ENCODE results near the gene INPP5D. TPM values are rescaled to one million over a fixed set of nuclear protein-coding genes. Genes with fewer than 3 reads are reported as not detected.
"Not testable (repeated sequence)": the region's sequence is repeated elsewhere in the genome, so short reads cannot be mapped to it uniquely, and the experiment has no call there.

The INPP5D gene
- polyA plus RNA-seq, 2 of the 4 experiments (the other 2 are of a cell fraction) = 0.26 to 0.53 TPM

DNA sequence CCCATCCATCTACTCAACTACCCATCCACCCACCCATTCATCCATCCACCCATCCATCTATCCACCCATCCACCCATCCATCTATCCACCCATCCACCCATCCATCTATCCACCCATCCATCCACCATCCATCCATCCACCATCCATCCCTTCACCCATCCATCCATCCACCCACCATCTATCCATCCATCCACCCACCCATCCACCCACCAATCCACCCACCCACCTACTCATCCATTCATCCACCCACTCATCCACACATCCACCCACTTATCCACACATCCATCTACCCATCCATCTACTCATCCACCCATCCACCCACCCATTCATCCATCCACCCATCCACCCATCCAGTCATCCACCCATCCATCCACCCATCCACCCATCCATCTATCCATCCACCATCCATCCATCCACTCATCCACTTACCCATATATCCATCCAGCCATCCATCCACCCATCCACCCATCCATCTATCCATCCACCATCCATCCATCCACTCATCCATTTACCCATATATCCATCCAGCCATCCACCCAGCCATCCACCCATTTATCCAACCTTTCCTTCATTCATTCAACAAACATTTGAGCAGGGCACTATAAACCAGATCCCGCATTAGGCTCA lies 45.0 kb upstream of the INPP5D start:
- no peak for TF ChIP-seq CBX8 (IDR thresholded peaks at IDR 0.05)
- no peak for TF ChIP-seq HDAC2 (IDR thresholded peaks at IDR 0.05)
- no peak for TF ChIP-seq CEBPB (IDR thresholded peaks at IDR 0.05)
- no peak for TF ChIP-seq HEYL (CRISPR knock-in tag; IDR thresholded peaks at IDR 0.05)
- TF ChIP-seq MYC (IDR thresholded peaks at IDR 0.05; ENCODE audit: borderline replicate concordance, low read length) = no peak
- TF ChIP-seq, protein P1, sequence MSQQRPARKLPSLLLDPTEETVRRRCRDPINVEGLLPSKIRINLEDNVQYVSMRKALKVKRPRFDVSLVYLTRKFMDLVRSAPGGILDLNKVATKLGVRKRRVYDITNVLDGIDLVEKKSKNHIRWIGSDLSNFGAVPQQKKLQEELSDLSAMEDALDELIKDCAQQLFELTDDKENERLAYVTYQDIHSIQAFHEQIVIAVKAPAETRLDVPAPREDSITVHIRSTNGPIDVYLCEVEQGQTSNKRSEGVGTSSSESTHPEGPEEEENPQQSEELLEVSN (IDR thresholded peaks at IDR 0.05; ENCODE audit: borderline replicate concordance, low read depth) = no peak
- no peak for TF ChIP-seq CBX2 (IDR thresholded peaks at IDR 0.05; ENCODE audit: borderline replicate concordance, low read depth)
- TF ChIP-seq HOXB13 (CRISPR knock-in tag; IDR thresholded peaks at IDR 0.05; ENCODE audit: low read depth) = no peak
- no peak for TF ChIP-seq FOSB (CRISPR knock-in tag; IDR thresholded peaks at IDR 0.05)
- no peak for TF ChIP-seq ZNF302 (CRISPR knock-in tag; IDR thresholded peaks at IDR 0.05)
- ChIA-PET CTCF (no interaction called here), POLR2A (no interaction called here)
- no peak overlapping the region for H3K27ac ChIP-seq
- ATAC-seq (no peak), FAIRE-seq (no peak), DNase-seq (ENCODE audit: low read depth in 1 of 2, low spot score in 1 of 2) (no peak)
- peaks cover 23% of the 10 kb centered on the region for H3K4me1 ChIP-seq
- H3K4me2 ChIP-seq = no peak overlapping the region
- WGBS (ENCODE audit: missing lambda C conversion rate) = 87% methylated on average over 1 of the region's 1 CpG
- H3K9me3 ChIP-seq = peaks cover 3% of the 10 kb centered on the region; the same call in 1 of the 3 replicates
- no peak overlapping the region for H3K4me3 ChIP-seq

- Histone ChIP-seq H3K4me2 (no peak overlapping the region), H3K9me3 (peaks cover 3% of the 10 kb centered on the region; the same call in 1 of the 3 replicates), H3K4me3 (no peak overlapping the region), H3K27ac (no peak overlapping the region), H3K4me1 (peaks cover 7% of the 10 kb centered on the region)
- DNase-seq (ENCODE audit: low read depth in 1 of 2, low spot score in 1 of 2) (no peak), FAIRE-seq (no peak), ATAC-seq (no peak)
- TF ChIP-seq KDM1A (IDR thresholded peaks at IDR 0.05; ENCODE audit: low read depth) = no peak
- no peak for TF ChIP-seq JUN (IDR thresholded peaks at IDR 0.05)
- TF ChIP-seq EHMT2 (IDR thresholded peaks at IDR 0.05; ENCODE audit: low read depth) = no peak
- no peak for TF ChIP-seq ZFP36 (IDR thresholded peaks at IDR 0.05; ENCODE audit: borderline replicate concordance, partially characterized antibody)
- no peak for TF ChIP-seq ZC3H11A (IDR thresholded peaks at IDR 0.05)
- TF ChIP-seq MAZ (IDR thresholded peaks at IDR 0.05; ENCODE audit: borderline replicate concordance, low read depth, low read length) = no peak
- TF ChIP-seq, protein P2, sequence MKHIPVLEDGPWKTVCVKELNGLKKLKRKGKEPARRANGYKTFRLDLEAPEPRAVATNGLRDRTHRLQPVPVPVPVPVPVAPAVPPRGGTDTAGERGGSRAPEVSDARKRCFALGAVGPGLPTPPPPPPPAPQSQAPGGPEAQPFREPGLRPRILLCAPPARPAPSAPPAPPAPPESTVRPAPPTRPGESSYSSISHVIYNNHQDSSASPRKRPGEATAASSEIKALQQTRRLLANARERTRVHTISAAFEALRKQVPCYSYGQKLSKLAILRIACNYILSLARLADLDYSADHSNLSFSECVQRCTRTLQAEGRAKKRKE (CRISPR knock-in tag; IDR thresholded peaks at IDR 0.05; ENCODE audit: low read depth) = no peak
- no peak for TF ChIP-seq HEYL (CRISPR knock-in tag; IDR thresholded peaks at IDR 0.05)
- TF ChIP-seq MAFK (IDR thresholded peaks at IDR 0.05; ENCODE audit: partially characterized antibody) = no peak
- TF ChIP-seq BHLHE40 (IDR thresholded peaks at IDR 0.05; ENCODE audit: low read depth, low read length) = no peak
- no peak for TF ChIP-seq ZSCAN20 (CRISPR knock-in tag; IDR thresholded peaks at IDR 0.05)
- no peak for TF ChIP-seq PBX3 (IDR thresholded peaks at IDR 0.05)
- no peak for TF ChIP-seq CBX8 (IDR thresholded peaks at IDR 0.05)
- TF ChIP-seq NFE2L2 (conservative IDR thresholded peaks at IDR 0.05; ENCODE audit: low read length) = no peak
- TF ChIP-seq KDM5A (IDR thresholded peaks at IDR 0.05) = no peak
- ChIA-PET POLR2A (no interaction called here), CTCF (interaction anchor here (1.2 kb wide), 1 partner anchor 38 kb away, joined by 3 read pairs; no protein-coding TSS in a partner anchor)
- WGBS (ENCODE audit: missing lambda C conversion rate) = 97% methylated on average over 1 of the region's 1 CpG
Measured at GRCh38 chr2:233017947-233018346, 42.2 kb upstream of the INPP5D start.

- DNase-seq (ENCODE audit: low read depth in 1 of 2, low spot score in 1 of 2); H3K4me1 ChIP-seq; H3K4me3 ChIP-seq; H3K27ac ChIP-seq; POLR2A ChIA-PET; H3K9me3 ChIP-seq; H3K4me2 ChIP-seq; ATAC-seq; FAIRE-seq: not testable (repeated sequence)
- CTCF ChIA-PET = interaction anchor here (1.7 kb wide), 1 partner anchor 9 kb away, joined by 8 read pairs; no protein-coding TSS in a partner anchor
- WGBS (ENCODE audit: missing lambda C conversion rate) = 95% methylated on average over 4 of the region's 4 CpGs
Measured at GRCh38 chr2:233019610-233020009, 40.5 kb upstream of the INPP5D start.

Measured in A549 (cell line).